Kidney tubule cell (primary cell): ENCODE results near the gene GEMIN7.

Source experiments
- DNase-seq: peaks from one replicate; pipeline ENCODE4 v3.0.0-alpha.2; 2018; ENCODE audit warnings: low spot score

Gene GEMIN7

DNA sequence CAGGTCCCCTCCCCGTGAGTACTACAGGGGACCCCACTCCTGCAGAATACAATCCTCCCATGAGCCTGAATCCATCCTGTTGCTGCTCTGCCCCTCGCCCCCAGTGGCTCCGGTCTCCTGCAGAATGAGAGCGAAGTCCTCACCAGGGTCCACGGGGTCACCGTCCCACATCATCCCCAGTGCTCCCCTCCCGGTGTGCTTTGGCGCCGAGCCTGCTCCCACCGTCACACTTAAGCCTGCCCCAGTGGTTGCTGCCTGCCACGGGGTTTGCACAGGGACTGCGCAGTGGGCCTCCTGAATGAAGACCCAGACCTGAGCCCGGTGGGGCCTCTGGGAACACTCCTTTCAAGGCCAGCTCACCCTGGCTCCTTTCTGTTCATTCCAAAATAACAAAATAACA lies 51.2 kb downstream of the GEMIN7 start:
- DNase-seq: no peak

DNA sequence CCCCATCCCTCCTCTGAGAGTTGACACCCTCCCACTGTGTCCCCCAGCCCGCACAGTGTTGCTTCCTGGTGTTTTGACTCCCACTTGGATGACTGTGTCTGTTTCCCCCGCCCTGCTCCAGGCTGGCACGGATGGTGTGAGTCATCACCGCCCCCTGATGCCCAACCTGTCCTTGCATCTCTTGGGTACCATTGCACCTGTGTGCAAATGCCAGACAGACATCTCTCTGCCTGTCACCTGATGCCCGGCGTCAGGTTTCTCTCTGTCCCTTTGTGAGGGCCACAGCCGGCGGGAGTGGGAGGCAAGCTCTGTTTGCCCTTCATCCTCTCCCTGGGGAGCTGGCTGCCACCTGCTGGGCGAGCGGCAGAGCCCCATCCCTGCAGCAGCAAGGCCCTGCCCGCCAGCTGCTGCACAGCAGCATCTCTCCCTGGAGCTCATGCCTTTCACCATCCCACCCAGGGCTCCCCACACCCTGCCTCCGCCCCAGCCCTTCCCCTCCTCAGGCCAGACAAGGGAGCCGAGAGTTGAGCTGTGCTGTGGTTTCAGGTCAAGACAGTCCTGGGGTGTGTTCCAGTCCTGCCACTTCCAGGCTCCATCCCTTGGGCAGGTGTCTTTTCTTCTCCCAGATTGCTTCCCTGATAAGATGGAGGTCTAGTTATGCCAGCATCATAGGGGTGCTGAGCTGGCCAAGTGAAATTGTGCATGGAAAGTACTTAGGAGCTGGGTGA lies 52.0 kb downstream of the GEMIN7 start:
- DNase-seq: peak; percentile 66

DNA sequence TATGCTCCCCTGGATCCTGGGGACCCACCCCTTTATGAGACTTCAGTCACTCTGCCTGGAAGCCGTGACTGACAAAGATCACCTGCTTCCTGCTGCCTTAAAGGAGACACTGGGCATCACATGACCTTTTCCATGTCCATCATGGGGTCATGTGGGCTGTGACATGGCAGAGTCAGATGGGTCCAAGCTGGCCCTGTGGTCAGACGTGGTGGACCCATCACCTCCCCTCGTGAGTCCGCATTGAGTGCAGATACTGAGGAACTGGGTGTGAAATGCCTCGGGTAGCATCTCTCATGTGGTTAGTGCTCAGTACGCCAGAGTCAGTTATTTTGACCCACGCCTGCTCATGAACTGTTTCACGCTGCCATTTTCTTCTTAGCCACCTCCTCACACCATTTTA lies 54.6 kb downstream of the GEMIN7 start:
- no peak for DNase-seq

DNA sequence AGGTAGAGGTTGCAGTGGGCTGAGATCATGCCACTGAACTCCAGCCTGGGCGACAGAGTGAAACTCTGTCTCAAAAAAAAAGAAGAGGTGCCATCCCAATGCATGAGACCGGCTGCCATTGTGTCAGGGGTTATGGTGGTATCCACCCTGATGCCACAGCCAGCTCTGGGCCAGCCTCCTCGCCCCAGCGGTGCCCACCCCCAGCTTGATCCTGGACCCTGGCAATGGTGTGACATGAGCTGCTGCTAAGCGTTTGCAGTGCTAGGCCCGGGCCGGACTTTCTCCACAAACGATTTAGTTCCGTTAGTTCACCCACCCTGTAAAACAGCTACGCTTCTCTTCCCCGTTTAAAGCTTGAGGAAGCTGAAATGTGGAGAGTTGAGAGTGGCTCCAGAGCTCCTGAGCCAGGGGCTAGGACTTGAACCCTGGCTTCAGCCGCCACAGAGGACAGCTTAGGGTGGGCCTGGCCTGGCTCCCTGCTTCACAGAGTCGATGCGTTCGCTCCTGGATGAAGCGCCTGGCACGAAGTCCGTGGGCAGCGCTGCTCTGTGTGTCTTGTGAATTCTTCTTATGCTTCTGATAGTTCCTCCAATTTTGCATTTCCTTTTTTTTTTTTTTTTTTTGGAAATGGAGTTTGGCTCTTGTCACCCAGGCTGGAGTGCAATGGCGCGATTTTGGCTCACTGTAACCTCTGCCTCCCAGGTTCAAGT lies 56.3 kb downstream of the GEMIN7 start:
- no peak for DNase-seq

DNA sequence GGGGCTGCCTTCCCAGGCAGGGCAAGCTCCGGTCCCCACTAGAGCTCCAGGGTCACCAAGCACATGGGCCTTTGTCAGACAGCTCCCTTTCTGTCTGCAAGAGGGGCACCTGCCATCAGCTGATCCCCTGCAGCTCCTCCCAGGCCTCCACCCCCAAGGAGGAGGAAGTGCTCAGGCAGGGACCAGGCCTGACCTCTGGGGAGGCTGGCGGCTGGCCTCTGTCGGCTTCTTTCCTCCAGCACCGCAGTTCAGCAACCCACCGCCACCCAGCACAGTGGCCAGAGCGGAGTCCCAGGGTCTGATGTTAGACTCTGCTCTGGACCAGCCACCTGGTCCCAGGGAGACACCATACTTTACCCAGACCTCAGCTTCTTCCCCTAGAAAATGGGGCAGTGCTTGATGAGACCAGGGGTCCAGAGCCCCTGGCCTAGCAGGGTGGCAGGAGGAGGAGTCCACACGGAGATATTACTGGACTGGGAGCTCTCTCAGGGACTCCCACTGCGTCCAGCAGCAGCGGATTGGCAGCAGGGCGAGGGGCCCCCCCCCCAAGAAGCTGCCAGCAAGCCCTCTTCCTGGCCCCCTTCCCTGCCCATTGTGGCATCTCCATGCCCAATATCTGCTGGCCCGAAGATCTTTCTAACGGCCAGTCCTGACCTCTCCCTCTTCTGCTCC lies 57.6 kb downstream of the GEMIN7 start:
- no peak for DNase-seq

DNA sequence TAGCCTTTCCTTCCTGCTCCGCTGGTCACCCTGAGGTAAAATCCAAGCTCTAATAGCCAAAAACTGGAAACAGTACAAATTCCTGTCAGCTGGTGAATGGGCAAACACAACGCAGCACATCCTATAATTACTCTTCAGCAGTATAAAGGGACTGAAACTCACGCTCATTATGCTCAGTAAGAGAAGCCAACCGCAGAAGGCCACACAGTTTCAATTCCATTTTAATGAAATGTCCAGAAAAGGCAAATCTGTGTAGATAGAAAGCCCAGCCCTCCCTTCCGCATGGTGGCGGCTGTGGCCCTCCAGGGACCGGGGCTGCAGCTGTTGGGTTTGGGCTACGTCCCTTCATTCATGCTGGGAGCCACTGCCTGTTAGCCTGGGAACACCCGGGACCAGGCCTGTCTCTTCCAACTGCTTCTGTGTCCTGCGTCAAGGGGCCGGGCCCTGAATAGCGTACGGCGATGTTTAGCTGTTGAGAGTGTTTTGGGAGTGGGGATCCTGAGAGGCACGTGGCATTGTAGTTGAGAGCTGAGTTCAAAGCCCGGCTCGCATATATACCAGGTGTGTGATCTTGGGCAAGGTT lies 58.2 kb downstream of the GEMIN7 start:
- DNase-seq: no peak

DNA sequence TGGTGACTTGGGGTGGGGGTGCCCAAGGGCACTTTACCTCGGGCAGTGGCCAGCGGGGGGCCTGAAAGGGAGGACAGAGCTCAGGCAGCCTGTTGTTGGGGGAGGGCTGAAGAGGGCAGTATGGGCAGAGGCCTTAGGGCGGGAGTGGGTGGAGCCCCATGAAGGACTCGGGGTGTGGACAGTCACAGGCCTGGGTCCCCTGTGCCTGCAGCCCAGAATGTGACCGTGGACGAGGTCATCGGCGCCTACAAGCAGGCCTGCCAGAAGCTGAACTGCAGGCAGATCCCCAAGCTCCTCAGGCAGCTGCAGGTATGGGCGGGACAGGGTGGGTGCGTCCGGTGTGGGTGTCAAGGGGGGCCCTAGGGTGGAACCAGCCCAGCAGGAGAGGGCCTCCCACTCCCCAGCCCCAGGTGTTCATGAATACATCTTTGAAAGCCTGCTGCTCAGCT lies 59.3 kb downstream of the GEMIN7 start:
- no peak for DNase-seq

DNA sequence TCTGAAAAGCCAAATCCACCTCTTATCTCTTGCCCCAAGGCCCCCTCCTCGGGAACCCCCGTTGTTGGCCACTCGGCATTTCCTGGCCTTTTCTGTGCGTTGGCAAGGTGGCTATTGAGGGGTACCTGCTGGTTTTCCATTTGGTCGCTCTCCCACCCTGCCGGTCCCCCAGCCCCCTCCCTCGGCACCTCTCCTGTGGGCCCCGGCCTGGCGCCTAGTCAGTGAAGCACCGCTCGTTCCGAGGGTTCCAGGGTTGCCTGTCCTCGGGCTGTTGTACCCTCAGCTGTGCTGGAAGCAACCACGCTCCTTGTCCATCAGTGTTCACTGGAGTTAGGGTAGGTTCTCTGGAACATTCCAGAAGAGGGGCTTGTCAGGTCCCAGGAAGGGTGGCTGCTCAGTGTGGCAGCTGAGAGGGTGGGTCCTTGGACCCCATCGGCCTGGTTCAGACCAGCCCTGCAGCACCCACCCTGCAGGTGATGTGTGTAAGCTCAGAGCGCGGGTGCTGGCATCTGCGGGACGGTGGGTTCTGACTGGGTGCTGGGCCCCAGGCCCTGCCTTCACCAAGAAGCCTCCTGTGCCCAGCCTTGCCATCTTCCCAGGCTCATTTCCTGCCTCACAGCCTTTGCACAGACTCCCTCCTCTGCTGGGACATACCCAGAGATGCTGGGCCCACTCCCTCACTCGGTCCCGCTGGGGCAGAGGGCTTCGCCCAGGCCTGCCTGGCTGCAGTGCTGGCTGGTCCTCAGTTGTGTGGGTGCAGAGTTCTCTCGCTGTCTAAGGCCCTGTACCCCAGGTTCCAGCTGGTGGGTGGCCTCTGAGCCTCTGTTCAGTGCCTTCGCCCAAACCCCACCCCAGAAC lies 60.5 kb downstream of the GEMIN7 start:
- DNase-seq: no peak

DNA sequence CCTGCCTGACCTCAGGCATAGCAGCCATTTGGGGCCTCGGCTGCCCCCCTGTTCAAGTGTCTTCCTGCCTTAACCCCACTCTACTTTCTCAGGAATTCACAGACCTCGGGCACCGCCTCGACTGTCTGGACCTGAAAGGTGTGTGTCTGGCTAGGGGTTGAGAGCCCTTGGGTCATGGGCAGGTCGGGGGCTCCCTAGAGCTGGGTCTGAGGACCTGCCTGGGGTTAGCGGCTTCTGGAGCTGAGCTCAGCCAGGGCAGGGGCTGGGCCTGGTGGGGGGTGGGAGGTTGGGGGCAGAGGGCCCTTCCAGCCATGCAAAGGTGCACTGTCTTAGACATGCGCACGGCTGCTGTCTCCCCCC lies 61.1 kb downstream of the GEMIN7 start:
- no peak for DNase-seq

DNA sequence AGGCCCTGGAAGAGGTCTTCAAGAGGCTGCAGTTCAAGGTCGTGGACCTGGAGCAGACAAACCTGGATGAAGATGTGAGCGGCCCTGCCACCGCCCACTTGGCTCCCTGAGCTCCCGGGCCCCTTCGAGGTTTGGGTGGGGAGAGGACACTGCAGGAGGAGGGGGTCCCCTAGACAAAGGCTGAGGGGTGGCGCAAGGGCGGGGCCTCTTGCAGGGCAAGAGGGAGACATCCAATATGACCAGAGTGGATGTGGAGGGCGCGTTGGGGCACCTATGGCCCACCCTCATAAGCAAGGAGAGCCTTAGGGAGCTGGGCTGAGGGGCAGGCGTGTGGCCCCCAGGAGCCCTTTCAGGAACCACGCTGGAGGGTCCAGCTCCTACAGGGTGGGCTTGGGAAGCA lies 61.5 kb downstream of the GEMIN7 start:
- DNase-seq: no peak
